Endodermal cell (in vitro differentiated cells): ENCODE measurements around the gene SELENON. TPM values are rescaled to one million over a fixed set of nuclear protein-coding genes. Genes with fewer than 3 reads are reported as not detected.

Source experiments
- DNase-seq: peaks from one replicate; pipeline ENCODE4 v3.0.0-alpha.2; 2017
- H3K27ac ChIP-seq: 2 replicates; pipeline ENCODE4 v1.5.1; 2013; ENCODE audit warnings: mild to moderate bottlenecking, low read depth, low read length, moderate library complexity
- H3K27me3 ChIP-seq: 2 replicates; pipeline ENCODE4 v1.6.1; 2013; ENCODE audit warnings: mild to moderate bottlenecking, low read length, moderate library complexity; ENCODE audit not compliant: insufficient read depth, control insufficient read depth, poor library complexity, severe bottlenecking
- H3K36me3 ChIP-seq: 2 replicates; pipeline ENCODE4 v1.7.0; 2013; ENCODE audit warnings: mild to moderate bottlenecking, low read length, moderate library complexity; ENCODE audit not compliant: control insufficient read depth, insufficient read depth
- H3K4me1 ChIP-seq: one replicate; pipeline ENCODE4 v1.7.0; 2013; ENCODE audit warnings: low read length; ENCODE audit not compliant: control insufficient read depth, insufficient read depth
- H3K4me3 ChIP-seq: 2 replicates; pipeline ENCODE4 v1.5.1; 2013; ENCODE audit warnings: mild to moderate bottlenecking, low read length, moderate library complexity
- H3K9ac ChIP-seq: 2 replicates; pipeline ENCODE4 v1.6.1; 2013; ENCODE audit warnings: mild to moderate bottlenecking, low read length, moderate library complexity; ENCODE audit not compliant: poor library complexity, severe bottlenecking; ENCODE audit errors: extremely low read depth
- H3K9me3 ChIP-seq: 2 replicates; pipeline ENCODE4 v1.6.1; 2013; ENCODE audit warnings: mild to moderate bottlenecking, low read length, moderate library complexity; ENCODE audit not compliant: control insufficient read depth
- H3K27ac Mint-ChIP-seq: 2 replicates; pipeline ENCODE4 v1.8.0; 2020; ENCODE audit warnings: mixed read lengths
- H3K27me3 Mint-ChIP-seq: 2 replicates; pipeline ENCODE4 v1.8.0; 2021; ENCODE audit warnings: mild to moderate bottlenecking, mixed read lengths; ENCODE audit not compliant: insufficient read depth
- H3K36me3 Mint-ChIP-seq: 2 replicates; pipeline ENCODE4 v1.8.0; 2020; ENCODE audit warnings: low read depth, mixed read lengths
- H3K4me1 Mint-ChIP-seq: 2 replicates; pipeline ENCODE4 v1.8.0; 2020; ENCODE audit warnings: mixed read lengths
- H3K4me3 Mint-ChIP-seq: 2 replicates; pipeline ENCODE4 v1.8.0; 2020; ENCODE audit warnings: mild to moderate bottlenecking, moderate library complexity, mixed read lengths
- H3K9me3 Mint-ChIP-seq: 2 replicates; pipeline ENCODE4 v1.8.0; 2020; ENCODE audit warnings: mild to moderate bottlenecking, mixed read lengths
- CTCF ChIP-seq: fragments of 200-600 bp; sonication (generic); conservative IDR thresholded peaks from 2 replicates; pipeline ENCODE4 v1.5.0; 2021; ENCODE audit warnings: antibody characterized with exemption, mild to moderate bottlenecking
- WGBS, 2 experiments: methylation state at CpG; one replicate each; pipeline versions ENCODE4 v1.1.5 to v1.1.7; 2013; ENCODE audit warnings: missing lambda C conversion rate in 2 of 2, mixed read lengths in 1 of 2; ENCODE audit not compliant: insufficient coverage in 1 of 2, insufficient read length in 1 of 2; 5-methylcytosine and 5-hydroxymethylcytosine counted together
- total RNA-seq, 2 donors: library from RNA; stranded (reverse); fragmentation: NEBNext Ultra II Directional in 1 of 2; extraction: Animal tissue kit (Norgen Biotek cat#: 25700) in 1 of 2; gene quantifications; 2 replicates in 1 of 2; 3 replicates in 1 of 2; pipeline ENCODE4 v1.2.1, GENCODE V29; 2021

SELENON gene
- total RNA-seq, 2 donors from 2014 or later, result 91.2 to 93.3 TPM

DNA sequence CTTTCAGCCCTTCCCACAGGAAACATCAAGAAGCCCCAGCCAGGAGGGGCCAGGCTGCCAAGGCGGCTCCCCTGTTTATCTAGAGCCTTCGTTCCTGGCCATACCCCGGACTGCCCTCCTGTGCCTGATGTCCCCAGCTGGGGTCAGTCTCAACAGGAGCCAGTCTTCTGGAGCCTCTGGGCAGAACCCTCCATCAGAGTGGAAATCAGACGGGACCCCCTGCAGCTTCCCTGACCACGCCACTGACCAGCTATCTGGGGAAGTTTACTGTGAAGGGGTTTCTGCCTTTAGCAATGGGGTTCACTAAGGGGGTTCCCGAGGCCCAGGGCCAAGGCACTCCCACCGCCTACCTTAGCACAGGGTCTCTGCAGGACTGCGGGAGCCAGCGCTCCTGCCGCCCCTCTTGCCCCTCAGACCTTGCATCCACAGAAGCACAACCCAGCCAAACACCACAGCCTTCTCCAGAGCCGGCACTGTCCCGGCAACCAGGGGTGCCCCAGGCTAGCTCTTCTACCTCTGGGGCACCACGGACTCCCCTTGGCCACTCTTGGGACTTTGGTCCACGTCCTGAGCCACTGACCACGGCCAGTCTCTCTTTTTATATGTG, 16.2 kb downstream of the SELENON start:
- TF ChIP-seq CTCF, result no peak
- Histone ChIP-seq H3K27ac (no peak overlapping the region), H3K9ac (no peak overlapping the region), H3K4me3 (no peak overlapping the region), H3K27me3 (no peaks in the 10 kb centered on the region), H3K4me1 (peaks cover 5% of the 10 kb centered on the region), H3K36me3 (peaks cover 13% of the 10 kb centered on the region), H3K9me3 (no peaks in the 10 kb centered on the region)
- Mint-ChIP-seq H3K9me3 (no peaks in the 10 kb centered on the region), H3K4me1 (peaks cover 20% of the 10 kb centered on the region), H3K4me3 (no peak overlapping the region), H3K27me3 (peaks cover 4% of the 10 kb centered on the region), H3K36me3 (peaks cover 27% of the 10 kb centered on the region), H3K27ac (no peak overlapping the region)
- DNase-seq, result no peak
- 93 to 98% methylated on average over 6 to 15 of the region's 15 CpGs for WGBS, 2 experiments

DNA sequence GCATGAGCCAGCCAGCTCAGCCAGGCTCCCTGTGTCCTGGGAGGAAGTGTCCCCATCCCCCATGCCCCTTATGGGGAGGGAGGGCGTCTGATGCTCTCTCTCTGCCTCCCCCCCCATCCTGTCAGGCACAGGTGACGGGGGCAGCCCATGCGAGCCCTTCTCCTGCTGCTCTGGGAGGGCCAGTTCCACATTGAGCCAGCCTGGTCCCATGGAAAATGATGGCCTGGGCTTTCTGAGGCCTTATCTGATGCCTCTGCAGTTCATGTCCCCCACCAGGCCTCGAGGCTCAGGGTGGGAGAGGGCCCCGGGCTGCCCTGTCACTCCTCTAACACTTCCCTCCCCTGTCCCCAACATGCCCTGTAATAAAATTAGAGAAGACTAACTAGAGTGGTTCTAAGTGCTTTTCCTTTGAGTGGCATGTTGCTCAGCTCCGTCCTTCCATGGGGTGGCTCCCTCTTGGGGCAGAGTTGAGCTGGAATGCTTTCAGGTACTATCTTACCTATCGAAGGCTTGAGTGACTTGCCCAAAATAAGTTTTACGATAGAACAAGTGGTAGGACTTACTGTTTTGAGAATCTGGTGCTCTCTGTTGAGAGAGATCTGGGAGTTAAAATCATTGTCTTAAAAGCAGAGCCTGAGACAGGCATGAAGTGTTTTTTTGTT, 18.0 kb downstream of the SELENON start:
- 58 to 66% methylated on average over 6 to 8 of the region's 8 CpGs for WGBS, 2 experiments
- Histone ChIP-seq H3K9me3 (no peaks in the 10 kb centered on the region), H3K4me1 (peaks cover 5% of the 10 kb centered on the region), H3K4me3 (peak overlapping the region; percentile 87), H3K27me3 (no peaks in the 10 kb centered on the region), H3K36me3 (peaks cover 7% of the 10 kb centered on the region), H3K27ac (no peak overlapping the region), H3K9ac (no peak overlapping the region)
- Mint-ChIP-seq H3K27ac (peak overlapping the region; percentile 96), H3K4me3 (peak overlapping the region; percentile 81), H3K36me3 (peaks cover 22% of the 10 kb centered on the region), H3K9me3 (no peaks in the 10 kb centered on the region), H3K27me3 (peaks cover 9% of the 10 kb centered on the region), H3K4me1 (peaks cover 29% of the 10 kb centered on the region)
- DNase-seq, result peak; percentile 83
- peak; percentile 74 for TF ChIP-seq CTCF

GRCh38 chr1:25818569-25818968, 18.6 kb downstream of the SELENON start:
- H3K9ac ChIP-seq, result peak overlapping the region; percentile 64
- peak overlapping the region; percentile 96 for H3K27ac Mint-ChIP-seq

More at GRCh38 chr1:25818569-25818968, 18.6 kb downstream of the SELENON start:
- peaks cover 18% of the 10 kb centered on the region for H3K36me3 Mint-ChIP-seq
- TF ChIP-seq CTCF, result no peak
- Histone ChIP-seq H3K36me3 (peaks cover 7% of the 10 kb centered on the region), H3K27me3 (no peaks in the 10 kb centered on the region), H3K27ac (peak overlapping the region; percentile 76), H3K4me1 (peaks cover 5% of the 10 kb centered on the region), H3K4me3 (peak overlapping the region; percentile 87), H3K9me3 (no peaks in the 10 kb centered on the region)
- H3K27me3 Mint-ChIP-seq, result peaks cover 9% of the 10 kb centered on the region
- 94 to 96% methylated on average over 5 to 6 of the region's 6 CpGs for WGBS, 2 experiments
- peak; percentile 45 for DNase-seq
- peak overlapping the region; percentile 81 for H3K4me3 Mint-ChIP-seq
- H3K9me3 Mint-ChIP-seq, result no peaks in the 10 kb centered on the region
- peaks cover 29% of the 10 kb centered on the region for H3K4me1 Mint-ChIP-seq
